SK-N-MC (cell line): ENCODE measurements around the gene RNASE4.

Source experiments
- FOXP2 ChIP-seq: optimal IDR thresholded peaks from 2 replicates; pipeline ENCODE3; 2011; ENCODE audit warnings: mild to moderate bottlenecking, moderate library complexity; ENCODE audit not compliant: insufficient read depth; ENCODE audit errors: extremely low read length, control extremely low read depth
- POLR2AphosphoS5 ChIP-seq: IDR thresholded peaks from 2 replicates; pipeline ENCODE4 v1.6.1; 2012; ENCODE audit warnings: mild to moderate bottlenecking, low read depth, low read length, borderline replicate concordance

DNA sequence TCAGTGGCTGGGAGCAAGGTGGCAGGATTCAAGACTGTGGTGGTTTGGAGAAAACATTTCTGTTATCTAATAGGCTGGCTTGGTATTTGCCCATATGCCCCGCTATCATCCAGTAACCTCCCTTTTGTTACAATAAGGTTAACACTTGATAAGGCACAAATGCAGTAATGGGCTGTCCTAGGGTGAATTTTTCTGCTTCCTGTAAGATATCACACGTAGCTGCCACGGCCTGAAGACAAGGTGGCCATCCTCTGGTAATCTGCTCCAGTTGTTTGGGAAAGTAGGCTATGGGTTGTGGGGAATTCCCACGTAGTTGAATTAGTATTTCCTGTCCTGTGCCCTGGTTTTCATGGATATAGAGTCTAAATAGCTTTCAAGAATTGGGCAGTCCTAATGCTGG is 27.3 kb downstream of the RNASE4 start:
- TF ChIP-seq POLR2AphosphoS5, result no peak
- no peak for TF ChIP-seq FOXP2
